ENCODE measurements around the gene ADGRB2.

Gene ADGRB2

GRCh38 chr1:31689854-31690253, 74.3 kb downstream of the ADGRB2 start:
- Histone ChIP-seq H3K18ac (ENCODE audit: low read depth in 1 of 2, low read length in 2 of 2) (peak overlapping the region; percentile 89), H3K23ac (ENCODE audit: low read length in 2 of 2) (no peak overlapping the region), H3K27ac (ENCODE audit: low read length, poor library complexity, severe bottlenecking) (peak overlapping the region; percentile 31), H3K4me1 (ENCODE audit: control insufficient read depth, insufficient read depth, low read depth, low read length) (peaks cover 42% of the 10 kb centered on the region), H2BK15ac (ENCODE audit: low read depth, poor library complexity, severe bottlenecking) (peak overlapping the region; percentile 63), H3K4me2 (ENCODE audit: low read length, poor library complexity, severe bottlenecking) (peak overlapping the region; percentile 8), H2BK5ac (ENCODE audit: low read depth, low read length, poor library complexity, severe bottlenecking) (peak overlapping the region; percentile 54), H2AFZ (ENCODE audit: low read depth, low read length) (no peak overlapping the region), H3K9ac (ENCODE audit: low read length) (peak overlapping the region; percentile 33), H3K4ac (ENCODE audit: low read depth in 1 of 2, low read length in 2 of 2) (peak overlapping the region; percentile 57 to 88), H3K4me3 (ENCODE audit: insufficient read depth in 1 of 2, low read depth in 1 of 2, low read length in 2 of 2) (no peak overlapping the region), H3K27me3 (ENCODE audit: control insufficient read depth in 1 of 2, insufficient read depth in 1 of 2, low read length in 2 of 2) (no peaks in the 10 kb centered on the region), H3K79me1 (replicated peaks; ENCODE audit: low read length, poor library complexity, severe bottlenecking) (peaks cover 1% of the 10 kb centered on the region), H3K36me3 (ENCODE audit: control insufficient read depth in 1 of 2, insufficient read depth in 2 of 2, low read depth in 1 of 2, low read length in 2 of 2) (peaks cover 43 to 92% of the 10 kb centered on the region in 2 experiments), H3K9me3 (ENCODE audit: control insufficient read depth, low read length) (no peaks in the 10 kb centered on the region), H2AK5ac (ENCODE audit: low read length, severe bottlenecking) (peak overlapping the region; percentile 87), H2BK12ac (ENCODE audit: low read length in 2 of 2) (peak overlapping the region; percentile 72 to 92), H2BK120ac (ENCODE audit: low read depth, low read length) (peak overlapping the region; percentile 93), H3K14ac (ENCODE audit: low read length in 2 of 2) (peak overlapping the region in 1 of 2 experiments; percentile 69), H4K91ac (ENCODE audit: low read length) (peak overlapping the region; percentile 98), H4K8ac (ENCODE audit: low read length) (peak overlapping the region; percentile 74)
- 25% methylated on average over 6 of the region's 6 CpGs for WGBS
- peak; percentile 97 for DNase-seq

GRCh38 chr1:31689379-31689778, 74.8 kb downstream of the ADGRB2 start:
- no peak for DNase-seq
- Histone ChIP-seq H2BK15ac (ENCODE audit: low read depth, poor library complexity, severe bottlenecking) (peak overlapping the region; percentile 88), H2AK5ac (ENCODE audit: low read length, severe bottlenecking) (peak overlapping the region; percentile 81)

GRCh38 chr1:31688233-31688918, 75.8 kb downstream of the ADGRB2 start:
- H3K9ac ChIP-seq (ENCODE audit: low read length) = no peak overlapping the region

More at GRCh38 chr1:31689379-31689778, 74.8 kb downstream of the ADGRB2 start:
- Histone ChIP-seq H3K18ac (ENCODE audit: low read depth in 1 of 2, low read length in 2 of 2) (peak overlapping the region; percentile 69 to 89), H2BK5ac (ENCODE audit: low read depth, low read length, poor library complexity, severe bottlenecking) (peak overlapping the region; percentile 54), H2BK120ac (ENCODE audit: low read depth, low read length) (peak overlapping the region; percentile 93), H3K9me3 (ENCODE audit: control insufficient read depth, low read length) (no peaks in the 10 kb centered on the region), H4K91ac (ENCODE audit: low read length) (peak overlapping the region; percentile 98), H2AFZ (ENCODE audit: low read depth, low read length) (no peak overlapping the region), H3K4me1 (ENCODE audit: control insufficient read depth, insufficient read depth, low read depth, low read length) (peaks cover 37% of the 10 kb centered on the region), H2BK12ac (ENCODE audit: low read length in 2 of 2) (peak overlapping the region; percentile 26 to 72), H3K14ac (ENCODE audit: low read length in 2 of 2) (no peak overlapping the region), H3K9ac (ENCODE audit: low read length) (peak overlapping the region; percentile 11), H3K4me2 (ENCODE audit: low read length, poor library complexity, severe bottlenecking) (no peak overlapping the region), H3K23ac (ENCODE audit: low read length in 2 of 2) (no peak overlapping the region), H3K27ac (ENCODE audit: low read length, poor library complexity, severe bottlenecking) (no peak overlapping the region), H4K8ac (ENCODE audit: low read length) (peak overlapping the region; percentile 74), H3K79me1 (replicated peaks; ENCODE audit: low read length, poor library complexity, severe bottlenecking) (peaks cover 1% of the 10 kb centered on the region), H3K36me3 (ENCODE audit: control insufficient read depth in 1 of 2, insufficient read depth in 2 of 2, low read depth in 1 of 2, low read length in 2 of 2) (peaks cover 43 to 92% of the 10 kb centered on the region in 2 experiments), H3K27me3 (ENCODE audit: control insufficient read depth in 1 of 2, insufficient read depth in 1 of 2, low read length in 2 of 2) (no peaks in the 10 kb centered on the region), H3K4me3 (ENCODE audit: insufficient read depth in 1 of 2, low read depth in 1 of 2, low read length in 2 of 2) (no peak overlapping the region), H3K4ac (ENCODE audit: low read depth in 1 of 2, low read length in 2 of 2) (peak overlapping the region; percentile 8 to 57)
- 75% methylated on average over 1 of the region's 2 CpGs for WGBS

GRCh38 chr1:31687601-31688000, 76.5 kb downstream of the ADGRB2 start:
- DNase-seq = no peak
- Histone ChIP-seq H2BK5ac (ENCODE audit: low read depth, low read length, poor library complexity, severe bottlenecking) (no peak overlapping the region), H2BK15ac (ENCODE audit: low read depth, poor library complexity, severe bottlenecking) (peak overlapping the region; percentile 15), H2BK12ac (ENCODE audit: low read length in 2 of 2) (peak overlapping the region in 1 of 2 experiments; percentile 47), H3K18ac (ENCODE audit: low read depth in 1 of 2, low read length in 2 of 2) (no peak overlapping the region), H4K8ac (ENCODE audit: low read length) (no peak overlapping the region), H3K4me3 (ENCODE audit: insufficient read depth in 1 of 2, low read depth in 1 of 2, low read length in 2 of 2) (no peak overlapping the region), H3K23ac (ENCODE audit: low read length in 2 of 2) (no peak overlapping the region), H3K4me1 (ENCODE audit: control insufficient read depth, insufficient read depth, low read depth, low read length) (peaks cover 31% of the 10 kb centered on the region), H3K4ac (ENCODE audit: low read depth in 1 of 2, low read length in 2 of 2) (no peak overlapping the region), H2AFZ (ENCODE audit: low read depth, low read length) (no peak overlapping the region), H2BK120ac (ENCODE audit: low read depth, low read length) (no peak overlapping the region), H3K9me3 (ENCODE audit: control insufficient read depth, low read length) (no peaks in the 10 kb centered on the region), H3K27me3 (ENCODE audit: control insufficient read depth in 1 of 2, insufficient read depth in 1 of 2, low read length in 2 of 2) (no peaks in the 10 kb centered on the region), H3K14ac (ENCODE audit: low read length in 2 of 2) (no peak overlapping the region), H3K9ac (ENCODE audit: low read length) (no peak overlapping the region), H3K36me3 (ENCODE audit: control insufficient read depth in 1 of 2, insufficient read depth in 2 of 2, low read depth in 1 of 2, low read length in 2 of 2) (peaks cover 61 to 94% of the 10 kb centered on the region in 2 experiments), H3K79me1 (replicated peaks; ENCODE audit: low read length, poor library complexity, severe bottlenecking) (peaks cover 1% of the 10 kb centered on the region), H3K4me2 (ENCODE audit: low read length, poor library complexity, severe bottlenecking) (no peak overlapping the region), H2AK5ac (ENCODE audit: low read length, severe bottlenecking) (no peak overlapping the region), H4K91ac (ENCODE audit: low read length) (no peak overlapping the region), H3K27ac (ENCODE audit: low read length, poor library complexity, severe bottlenecking) (no peak overlapping the region)
- 94% methylated on average over 8 of the region's 8 CpGs for WGBS

More at GRCh38 chr1:31688233-31688918, 75.8 kb downstream of the ADGRB2 start:
- Histone ChIP-seq H4K91ac (ENCODE audit: low read length) (peak overlapping the region; percentile 98), H3K18ac (ENCODE audit: low read depth in 1 of 2, low read length in 2 of 2) (peak overlapping the region; percentile 19 to 72), H2AFZ (ENCODE audit: low read depth, low read length) (no peak overlapping the region), H3K4me2 (ENCODE audit: low read length, poor library complexity, severe bottlenecking) (no peak overlapping the region), H3K36me3 (ENCODE audit: control insufficient read depth in 1 of 2, insufficient read depth in 2 of 2, low read depth in 1 of 2, low read length in 2 of 2) (peaks cover 53 to 91% of the 10 kb centered on the region in 2 experiments), H3K27ac (ENCODE audit: low read length, poor library complexity, severe bottlenecking) (no peak overlapping the region), H2AK5ac (ENCODE audit: low read length, severe bottlenecking) (peak overlapping the region; percentile 81), H2BK120ac (ENCODE audit: low read depth, low read length) (peak overlapping the region; percentile 35), H3K9me3 (ENCODE audit: control insufficient read depth, low read length) (no peaks in the 10 kb centered on the region), H3K79me1 (replicated peaks; ENCODE audit: low read length, poor library complexity, severe bottlenecking) (peaks cover 1% of the 10 kb centered on the region), H3K4me1 (ENCODE audit: control insufficient read depth, insufficient read depth, low read depth, low read length) (peaks cover 34% of the 10 kb centered on the region), H3K14ac (ENCODE audit: low read length in 2 of 2) (no peak overlapping the region), H2BK12ac (ENCODE audit: low read length in 2 of 2) (peak overlapping the region; percentile 17 to 69), H2BK5ac (ENCODE audit: low read depth, low read length, poor library complexity, severe bottlenecking) (no peak overlapping the region), H3K4me3 (ENCODE audit: insufficient read depth in 1 of 2, low read depth in 1 of 2, low read length in 2 of 2) (no peak overlapping the region), H3K23ac (ENCODE audit: low read length in 2 of 2) (no peak overlapping the region), H3K27me3 (ENCODE audit: control insufficient read depth in 1 of 2, insufficient read depth in 1 of 2, low read length in 2 of 2) (no peaks in the 10 kb centered on the region), H2BK15ac (ENCODE audit: low read depth, poor library complexity, severe bottlenecking) (peak overlapping the region; percentile 39), H4K8ac (ENCODE audit: low read length) (no peak overlapping the region), H3K4ac (ENCODE audit: low read depth in 1 of 2, low read length in 2 of 2) (peak overlapping the region in 1 of 2 experiments; percentile 57)
- no peak for DNase-seq
- 81% methylated on average over 8 of the region's 8 CpGs for WGBS

Data from mesenchymal stem cell (in vitro differentiated cells and primary cell).